Measurements from ENCODE around the gene MNT.
A peak's percentile ranks its signal among the peaks of the same experiment; 100 is the strongest.

MNT gene

GRCh38 chr17:2395258-2396181 lies 5.3 kb downstream of the MNT start:
- DNase-seq, result no peak

- no peak for DNase-seq
Observed at GRCh38 chr17:2394775-2395201, 6.1 kb downstream of the MNT start.

GRCh38 chr17:2393954-2394749 lies 6.7 kb downstream of the MNT start:
- DNase-seq, result no peak

GRCh38 chr17:2393174-2393953 lies 7.5 kb downstream of the MNT start:
- DNase-seq, result peak; percentile 86

- DNase-seq, result peak; percentile 94
Observed at GRCh38 chr17:2392252-2393173, 8.3 kb downstream of the MNT start.

- no peak for DNase-seq
Observed at GRCh38 chr17:2391597-2392251, 9.1 kb downstream of the MNT start.

GRCh38 chr17:2390199-2390836 lies 10.5 kb downstream of the MNT start:
- DNase-seq, result no peak

- DNase-seq, result no peak
Observed at GRCh38 chr17:2388683-2389055, 12.2 kb downstream of the MNT start.

- DNase-seq, result no peak
Observed at GRCh38 chr17:2388020-2388682, 12.7 kb downstream of the MNT start.

- no peak for DNase-seq
Observed at GRCh38 chr17:2387086-2388019, 13.5 kb downstream of the MNT start.

GRCh38 chr17:2386400-2387085 lies 14.3 kb downstream of the MNT start:
- no peak for DNase-seq

GRCh38 chr17:2385240-2386210 lies 15.3 kb downstream of the MNT start:
- DNase-seq, result no peak

GRCh38 chr17:2384439-2385127 lies 16.3 kb downstream of the MNT start:
- no peak for DNase-seq

- DNase-seq, result no peak
Observed at GRCh38 chr17:2383628-2384167, 17.2 kb downstream of the MNT start.

- DNase-seq, result no peak
Observed at GRCh38 chr17:2380950-2381649, 19.8 kb downstream of the MNT start.

Data from fibroblast of upper back skin (primary cell).